ENCODE data around the gene CEP85.
A peak's percentile ranks its signal among the peaks of the same experiment; 100 is the strongest.
"Not testable (repeated sequence)": the region's sequence is repeated elsewhere in the genome, so short reads cannot be mapped to it uniquely, and the experiment has no call there.

CEP85 gene

GRCh38 chr1:26220199-26220912 lies 13.6 kb upstream of the CEP85 start:
- intact Hi-C loops (cut with DNase I): no loop called here
- DNase-seq: peak in 2 of 10 donors; percentile 18 to 73

GRCh38 chr1:26221094-26221493 lies 12.9 kb upstream of the CEP85 start:
- DNase-seq: no peak
- intact Hi-C loops (cut with DNase I): no loop called here

- intact Hi-C loops (cut with DNase I): no loop called here
- peak in 1 of 10 donors; percentile 49 for DNase-seq
These were observed 9.4 kb upstream of the CEP85 start for GRCh38 chr1:26224606-26225005.

- DNase-seq: peak; percentile 48 to 96 (median 74)
- intact Hi-C loops (cut with DNase I): no loop called here
These were observed 8.8 kb upstream of the CEP85 start for GRCh38 chr1:26225033-26225831.

- intact Hi-C loops (cut with DNase I): loop anchor here (5.0 kb wide), 3 partner anchors 47 to 118 kb away; partner anchors contain the start of genes C1orf232, PDIK1L and ZNF593
- DNase-seq: not testable (repeated sequence)
These were observed 3.3 kb upstream of the CEP85 start for GRCh38 chr1:26230682-26231081.

GRCh38 chr1:26234644-26235370 lies 807 bp downstream of the CEP85 start:
- DNase-seq: peak in 1 of 10 donors; percentile 15
- intact Hi-C loops (cut with DNase I): loop anchor here (5.0 kb wide), 3 partner anchors 42 to 123 kb away; partner anchors contain the start of genes C1orf232, PDIK1L and ZNF593

- no peak for DNase-seq
- intact Hi-C loops (cut with DNase I): no loop called here
These were observed 3.4 kb downstream of the CEP85 start for GRCh38 chr1:26237230-26237966.

GRCh38 chr1:26239936-26240335 lies 5.9 kb downstream of the CEP85 start:
- intact Hi-C loops (cut with DNase I): no loop called here
- peak in 1 of 10 donors; percentile 31 for DNase-seq

GRCh38 chr1:26252718-26253117 lies 18.7 kb downstream of the CEP85 start:
- intact Hi-C loops (cut with DNase I): no loop called here
- no peak for DNase-seq

- intact Hi-C loops (cut with DNase I): no loop called here
- no peak for DNase-seq
These were observed 20.4 kb downstream of the CEP85 start for GRCh38 chr1:26254404-26254803.

- no peak for DNase-seq
- intact Hi-C loops (cut with DNase I): no loop called here
These were observed 23.2 kb downstream of the CEP85 start for GRCh38 chr1:26257222-26257621.

- DNase-seq: no peak
- intact Hi-C loops (cut with DNase I): no loop called here
These were observed 25.0 kb downstream of the CEP85 start for GRCh38 chr1:26259005-26259404.

- intact Hi-C loops (cut with DNase I): no loop called here
- DNase-seq: no peak
These were observed 25.6 kb downstream of the CEP85 start for GRCh38 chr1:26259578-26259977.

- intact Hi-C loops (cut with DNase I): no loop called here
- DNase-seq: no peak
These were observed 29.2 kb downstream of the CEP85 start for GRCh38 chr1:26263212-26263611.

GRCh38 chr1:26265405-26265804 lies 31.4 kb downstream of the CEP85 start:
- intact Hi-C loops (cut with DNase I): no loop called here
- no peak for DNase-seq

GRCh38 chr1:26268290-26269197 lies 34.5 kb downstream of the CEP85 start:
- intact Hi-C loops (cut with DNase I): no loop called here
- DNase-seq: no peak

- DNase-seq: no peak
- intact Hi-C loops (cut with DNase I): no loop called here
These were observed 35.2 kb downstream of the CEP85 start for GRCh38 chr1:26269198-26269550.

GRCh38 chr1:26274801-26275425 lies 40.9 kb downstream of the CEP85 start:
- DNase-seq: no peak
- intact Hi-C loops (cut with DNase I): loop anchor here (2.0 to 5.0 kb wide), 2 partner anchors 43 to 46 kb away; partner anchors contain the start of gene CEP85

All from posterior cingulate gyrus (tissue), 11 donors.